T1000 (cell line): ENCODE measurements around the gene FGF6.

Experiments
- DNase-seq: peaks from one replicate; lab custom pipeline; 2025; ENCODE audit warnings: mixed read lengths; lab: John Stamatoyannopoulos, UW

FGF6 gene

GRCh38 chr12:4447151-4447550 is 1.5 kb upstream of the FGF6 start:
- no peak for DNase-seq

GRCh38 chr12:4446335-4446734 is 720 bp upstream of the FGF6 start:
- no peak for DNase-seq

GRCh38 chr12:4444031-4444430 is 1.6 kb downstream of the FGF6 start:
- no peak for DNase-seq

GRCh38 chr12:4443616-4444015 is 2.0 kb downstream of the FGF6 start:
- no peak for DNase-seq

GRCh38 chr12:4441355-4442335 is 4.0 kb downstream of the FGF6 start:
- DNase-seq, result no peak

GRCh38 chr12:4440187-4440941 is 5.3 kb downstream of the FGF6 start:
- no peak for DNase-seq

- no peak for DNase-seq
Observed at GRCh38 chr12:4439736-4440135, 5.9 kb downstream of the FGF6 start.

- no peak for DNase-seq
Observed at GRCh38 chr12:4438834-4439596, 6.6 kb downstream of the FGF6 start.

GRCh38 chr12:4435537-4435936 is 10.1 kb downstream of the FGF6 start:
- DNase-seq, result no peak

- DNase-seq, result no peak
Observed at GRCh38 chr12:4434706-4435425, 10.7 kb downstream of the FGF6 start.

- DNase-seq, result no peak
Observed at GRCh38 chr12:4434301-4434700, 11.3 kb downstream of the FGF6 start.

- no peak for DNase-seq
Observed at GRCh38 chr12:4433745-4434058, 11.9 kb downstream of the FGF6 start.

- DNase-seq, result no peak
Observed at GRCh38 chr12:4432878-4433744, 12.5 kb downstream of the FGF6 start.

- no peak for DNase-seq
Observed at GRCh38 chr12:4431866-4432265, 13.7 kb downstream of the FGF6 start.

- DNase-seq, result no peak
Observed at GRCh38 chr12:4431436-4431835, 14.2 kb downstream of the FGF6 start.

GRCh38 chr12:4424422-4424821 is 21.2 kb downstream of the FGF6 start:
- DNase-seq, result no peak

GRCh38 chr12:4423528-4424195 is 22.0 kb downstream of the FGF6 start:
- DNase-seq, result no peak

GRCh38 chr12:4422985-4423384 is 22.6 kb downstream of the FGF6 start:
- DNase-seq, result no peak

- DNase-seq, result no peak
Observed at GRCh38 chr12:4421590-4422031, 24.0 kb downstream of the FGF6 start.

GRCh38 chr12:4420138-4420670 is 25.4 kb downstream of the FGF6 start:
- DNase-seq, result no peak
